GM12878 (cell line): ENCODE measurements around the gene VAV2.

Experiments used
- CBFB ChIP-seq: IDR thresholded peaks from 2 replicates; pipeline ENCODE4 v1.6.1; 2016; ENCODE audit warnings: antibody characterized with exemption, low read depth
- KDM1A ChIP-seq: fragments of 200-600 bp; sonication (generic); IDR thresholded peaks from 2 replicates; pipeline ENCODE4 v1.6.1; 2016; ENCODE audit warnings: borderline replicate concordance
- POLR2AphosphoS5 ChIP-seq: IDR thresholded peaks from 2 replicates; pipeline ENCODE4 v1.6.1; 2011; ENCODE audit warnings: mild to moderate bottlenecking, low read length, inconsistent platforms
- RFX5 ChIP-seq: IDR thresholded peaks from 2 replicates; pipeline ENCODE4 v1.6.1; 2011; ENCODE audit warnings: low read depth, low read length, improper control_type of control experiment
- ZNF592 ChIP-seq: fragments of 450-650 bp; IDR thresholded peaks from 2 replicates; pipeline ENCODE4 v1.6.1; 2017; ENCODE audit warnings: mild to moderate bottlenecking, moderate library complexity

- no peak for TF ChIP-seq ZNF592
- TF ChIP-seq CBFB, result no peak
- no peak for TF ChIP-seq KDM1A
- TF ChIP-seq POLR2AphosphoS5, result no peak
- TF ChIP-seq RFX5, result no peak
Observed at GRCh38 chr9:133767625-133768024, 224.5 kb downstream of the VAV2 start.
